ENCODE data around the gene ARHGAP12. TPM values are rescaled to one million over a fixed set of nuclear protein-coding genes. Genes with fewer than 3 reads are reported as not detected.

Gene ARHGAP12, protein sequence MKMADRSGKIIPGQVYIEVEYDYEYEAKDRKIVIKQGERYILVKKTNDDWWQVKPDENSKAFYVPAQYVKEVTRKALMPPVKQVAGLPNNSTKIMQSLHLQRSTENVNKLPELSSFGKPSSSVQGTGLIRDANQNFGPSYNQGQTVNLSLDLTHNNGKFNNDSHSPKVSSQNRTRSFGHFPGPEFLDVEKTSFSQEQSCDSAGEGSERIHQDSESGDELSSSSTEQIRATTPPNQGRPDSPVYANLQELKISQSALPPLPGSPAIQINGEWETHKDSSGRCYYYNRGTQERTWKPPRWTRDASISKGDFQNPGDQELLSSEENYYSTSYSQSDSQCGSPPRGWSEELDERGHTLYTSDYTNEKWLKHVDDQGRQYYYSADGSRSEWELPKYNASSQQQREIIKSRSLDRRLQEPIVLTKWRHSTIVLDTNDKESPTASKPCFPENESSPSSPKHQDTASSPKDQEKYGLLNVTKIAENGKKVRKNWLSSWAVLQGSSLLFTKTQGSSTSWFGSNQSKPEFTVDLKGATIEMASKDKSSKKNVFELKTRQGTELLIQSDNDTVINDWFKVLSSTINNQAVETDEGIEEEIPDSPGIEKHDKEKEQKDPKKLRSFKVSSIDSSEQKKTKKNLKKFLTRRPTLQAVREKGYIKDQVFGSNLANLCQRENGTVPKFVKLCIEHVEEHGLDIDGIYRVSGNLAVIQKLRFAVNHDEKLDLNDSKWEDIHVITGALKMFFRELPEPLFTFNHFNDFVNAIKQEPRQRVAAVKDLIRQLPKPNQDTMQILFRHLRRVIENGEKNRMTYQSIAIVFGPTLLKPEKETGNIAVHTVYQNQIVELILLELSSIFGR
- 101 TPM for total RNA-seq

GRCh38 chr10:31928549-31929260, at the start of gene ARHGAP12:
ARHGAP12 (minus strand) TSS chr10:31928831; CDS start chr10:31908855, 19,976 bp downstream.

Small RNAs within 50 kb of the gene (small RNA-seq; reads per million reads assigned to genes)
- gene RF00019: not detected

Other genes starting within 250 kb of the ARHGAP12 start
- 127 TPM for gene KIF5B, start 127.6 kb upstream of the ARHGAP12 start, total RNA-seq